MCF 10A (cell line): ENCODE results near the gene PEX7. TPM values are rescaled to one million over a fixed set of nuclear protein-coding genes. Genes with fewer than 3 reads are reported as not detected.
"Not testable (repeated sequence)": the region's sequence is repeated elsewhere in the genome, so short reads cannot be mapped to it uniquely, and the experiment has no call there.

Experiments used
- BruUV-seq: library from RNA; stranded (reverse); fragments of 400-500 nt; replicated peaks from 2 replicates; lab custom pipeline; 2021; lab: Mats Ljungman, UMichigan
- CTCF ChIA-PET: fragments of 300-600 bp; sonication (Branson Sonifier 250); formaldehyde crosslinking; extraction: SDS; loops from one replicate; lab custom pipeline; 2021; ENCODE audit warnings: antibody characterized with exemption, inconsistent platforms; lab: Yijun Ruan, JAX
- POLR2A ChIA-PET: fragments of 300-600, 350-650 bp; sonication (Branson Sonifier 250); formaldehyde crosslinking; extraction: SDS; loops from one replicate; lab custom pipeline; 2020; ENCODE audit warnings: antibody characterized with exemption, inconsistent platforms; lab: Yijun Ruan, JAX
- DNase-seq: peaks from one replicate; pipeline ENCODE4 v3.0.0-alpha.2; 2018; ENCODE audit not compliant: unreplicated experiment
- H3K27ac Mint-ChIP-seq: one replicate; pipeline ENCODE4 v1.8.0; 2022; ENCODE audit warnings: mild to moderate bottlenecking, low read depth, mixed read lengths; ENCODE audit not compliant: unreplicated experiment
- H3K27me3 Mint-ChIP-seq: one replicate; pipeline ENCODE4 v1.8.0; 2022; ENCODE audit warnings: mixed read lengths; ENCODE audit not compliant: insufficient read depth, unreplicated experiment
- H3K36me3 Mint-ChIP-seq: one replicate; pipeline ENCODE4 v1.8.0; 2022; ENCODE audit warnings: mild to moderate bottlenecking, moderate library complexity, mixed read lengths; ENCODE audit not compliant: insufficient read depth, unreplicated experiment
- H3K4me1 Mint-ChIP-seq: one replicate; pipeline ENCODE4 v1.8.0; 2022; ENCODE audit warnings: mixed read lengths; ENCODE audit not compliant: insufficient read depth, unreplicated experiment
- H3K4me3 Mint-ChIP-seq: one replicate; pipeline ENCODE4 v1.8.0; 2022; ENCODE audit warnings: mild to moderate bottlenecking, moderate library complexity, mixed read lengths; ENCODE audit not compliant: unreplicated experiment
- H3K9me3 Mint-ChIP-seq: one replicate; pipeline ENCODE4 v1.8.0; 2022; ENCODE audit warnings: mixed read lengths; ENCODE audit not compliant: unreplicated experiment
- intact Hi-C: fragments of 100-400 bp; cut with micrococcal nuclease; formaldehyde crosslinking; loops from 2 replicates; pipeline ENCODE4 v1.14.1; 2022
- total RNA-seq: library from RNA; stranded (reverse); gene quantifications from 2 replicates; pipeline ENCODE4 v1.2.3, GENCODE V29; 2022
- TF ChIP-seq, protein P1 (sequence below): fragments of 200-600 bp; IDR thresholded peaks from one replicate; pipeline ENCODE4 v1.8.0; 2022; ENCODE audit warnings: antibody characterized with exemption, mild to moderate bottlenecking; ENCODE audit not compliant: unreplicated experiment

The PEX7 gene
- total RNA-seq, 1 experiment from 2014 or later = 6.0 TPM

- Mint-ChIP-seq H3K9me3 (no peaks in the 10 kb centered on the region), H3K4me3 (no peak overlapping the region), H3K36me3 (no peaks in the 10 kb centered on the region), H3K27me3 (no peaks in the 10 kb centered on the region), H3K4me1 (no peaks in the 10 kb centered on the region), H3K27ac (no peak overlapping the region)
- TF ChIP-seq, protein P1, sequence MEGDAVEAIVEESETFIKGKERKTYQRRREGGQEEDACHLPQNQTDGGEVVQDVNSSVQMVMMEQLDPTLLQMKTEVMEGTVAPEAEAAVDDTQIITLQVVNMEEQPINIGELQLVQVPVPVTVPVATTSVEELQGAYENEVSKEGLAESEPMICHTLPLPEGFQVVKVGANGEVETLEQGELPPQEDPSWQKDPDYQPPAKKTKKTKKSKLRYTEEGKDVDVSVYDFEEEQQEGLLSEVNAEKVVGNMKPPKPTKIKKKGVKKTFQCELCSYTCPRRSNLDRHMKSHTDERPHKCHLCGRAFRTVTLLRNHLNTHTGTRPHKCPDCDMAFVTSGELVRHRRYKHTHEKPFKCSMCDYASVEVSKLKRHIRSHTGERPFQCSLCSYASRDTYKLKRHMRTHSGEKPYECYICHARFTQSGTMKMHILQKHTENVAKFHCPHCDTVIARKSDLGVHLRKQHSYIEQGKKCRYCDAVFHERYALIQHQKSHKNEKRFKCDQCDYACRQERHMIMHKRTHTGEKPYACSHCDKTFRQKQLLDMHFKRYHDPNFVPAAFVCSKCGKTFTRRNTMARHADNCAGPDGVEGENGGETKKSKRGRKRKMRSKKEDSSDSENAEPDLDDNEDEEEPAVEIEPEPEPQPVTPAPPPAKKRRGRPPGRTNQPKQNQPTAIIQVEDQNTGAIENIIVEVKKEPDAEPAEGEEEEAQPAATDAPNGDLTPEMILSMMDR = no peak
- POLR2A ChIA-PET = no interaction called here
- DNase-seq = no peak
- CTCF ChIA-PET = interaction anchor here (0.6 to 1.2 kb wide), 3 partner anchors 16 to 1273 kb away, joined by 3 to 5 read pairs (median 4); no protein-coding TSS in a partner anchor
- intact Hi-C loops = no loop called here
- no TSS peak for BruUV-seq
These were observed 13.1 kb upstream of the PEX7 start for GRCh38 chr6:136809091-136809860.

DNA sequence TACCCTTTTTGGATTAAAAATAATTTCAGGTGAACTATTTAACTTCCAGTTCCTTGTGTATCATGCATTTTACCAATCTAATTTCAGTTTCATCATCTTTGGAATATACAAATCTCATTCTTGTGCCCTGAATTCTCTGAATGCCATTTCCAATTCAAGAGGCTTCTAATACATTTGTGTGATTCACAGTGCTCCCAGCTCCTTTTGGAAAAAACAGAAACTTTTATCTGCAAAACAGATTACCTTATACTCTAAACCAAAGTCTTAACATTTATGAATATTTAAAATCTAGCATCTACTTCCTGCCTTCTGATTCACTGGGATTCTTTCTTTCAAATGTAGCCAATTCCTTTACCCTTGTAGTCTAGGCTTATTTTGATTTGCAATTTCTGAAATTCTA, 11.1 kb upstream of the PEX7 start:
- TF ChIP-seq, protein P1 = no peak
- no peaks in the 10 kb centered on the region for H3K9me3 Mint-ChIP-seq
- no peak overlapping the region for H3K4me3 Mint-ChIP-seq
- ChIA-PET CTCF (interaction anchor here (0.6 to 1.3 kb wide), 3 partner anchors 19 to 266 kb away, joined by 3 to 5 read pairs (median 3); partner anchors contain the start of gene MAP3K5), POLR2A (interaction anchor here (0.7 to 1.3 kb wide), 5 partner anchors 10 to 202 kb away, joined by 3 to 4 read pairs (median 3); partner anchors contain the start of gene MAP3K5)
- intact Hi-C loops = no loop called here
- no TSS peak for BruUV-seq
- no peaks in the 10 kb centered on the region for H3K36me3 Mint-ChIP-seq
- no peak overlapping the region for H3K27ac Mint-ChIP-seq
- no peaks in the 10 kb centered on the region for H3K4me1 Mint-ChIP-seq
- DNase-seq = no peak
- no peaks in the 10 kb centered on the region for H3K27me3 Mint-ChIP-seq

- no peak for DNase-seq
- Mint-ChIP-seq H3K27ac (no peak overlapping the region), H3K4me3 (no peak overlapping the region), H3K4me1 (no peaks in the 10 kb centered on the region), H3K27me3 (no peaks in the 10 kb centered on the region), H3K36me3 (no peaks in the 10 kb centered on the region), H3K9me3 (no peaks in the 10 kb centered on the region)
- CTCF ChIA-PET = interaction anchor here (0.6 to 1.3 kb wide), 3 partner anchors 20 to 291 kb away, joined by 3 read pairs; partner anchors contain the start of gene MAP3K5
- POLR2A ChIA-PET = interaction anchor here (1.5 kb wide), 1 partner anchor 10 kb away, joined by 4 read pairs; the partner anchor contains the start of gene PEX7
- TF ChIP-seq, protein P1 = no peak
- intact Hi-C loops = no loop called here
- BruUV-seq = no TSS peak
These were observed 10.2 kb upstream of the PEX7 start for GRCh38 chr6:136812174-136812573.

GRCh38 chr6:136815608-136816007, 6.8 kb upstream of the PEX7 start:
- H3K36me3 Mint-ChIP-seq, intact Hi-C loops, POLR2A ChIA-PET, H3K27me3 Mint-ChIP-seq, H3K9me3 Mint-ChIP-seq, H3K27ac Mint-ChIP-seq, CTCF ChIA-PET, DNase-seq, H3K4me1 Mint-ChIP-seq, H3K4me3 Mint-ChIP-seq, BruUV-seq: not testable (repeated sequence)
